Ovary (tissue), 9 donors: ENCODE measurements around the gene KMO. TPM values are rescaled to one million over a fixed set of nuclear protein-coding genes. Genes with fewer than 3 reads are reported as not detected.

Experiments
- DNase-seq, 5 donors: peaks; one replicate each; pipeline ENCODE4 v3.0.0-alpha.2; 2019 to 2020
- H3K27ac ChIP-seq, 2 donors: fragments of 200-600 bp; one replicate each; pipeline versions ENCODE4 v1.5.1 to v1.8.0; 2019 to 2022
- H3K27me3 ChIP-seq: fragments of 200-600 bp; one replicate; pipeline ENCODE4 v1.8.0; 2022
- H3K36me3 ChIP-seq: fragments of 200-600 bp; sonication (generic); one replicate; pipeline ENCODE4 v1.5.1; 2019
- H3K4me1 ChIP-seq: one replicate; pipeline ENCODE4 v1.8.1; 2013; ENCODE audit warnings: mild to moderate bottlenecking, moderate library complexity; ENCODE audit not compliant: insufficient read depth
- H3K4me3 ChIP-seq: fragments of 200-600 bp; sonication (generic); one replicate; pipeline ENCODE4 v1.5.1; 2017
- H3K9me3 ChIP-seq, 2 donors: fragments of 200-600 bp in 1 of 2; sonication (generic) in 1 of 2; one replicate each; pipeline versions ENCODE4 v1.5.1 to v1.8.1; 2013 to 2019; ENCODE audit warnings: mild to moderate bottlenecking in 1 of 2, moderate library complexity in 1 of 2
- CTCF ChIP-seq, 3 donors: fragments of 450-650 bp in 2 of 3; fragments of 200-600 bp in 1 of 3; IDR thresholded peaks; one replicate each; pipeline versions ENCODE4 v1.5.1 to v1.8.0; 2016 to 2022; ENCODE audit warnings: antibody characterized with exemption in 3 of 3, mild to moderate bottlenecking in 1 of 3
- EP300 ChIP-seq: sonication (generic); formaldehyde crosslinking; IDR thresholded peaks from one replicate; pipeline ENCODE4 v1.6.1; 2017; ENCODE audit warnings: antibody characterized with exemption
- POLR2A ChIP-seq: fragments of 450-650 bp; IDR thresholded peaks from one replicate; pipeline ENCODE4 v1.6.1; 2017; ENCODE audit warnings: antibody characterized with exemption, mild to moderate bottlenecking, moderate library complexity
- WGBS, 3 donors: extraction: QIAGEN DNeasy Blood & Tissue Kit in 1 of 3; methylation state at CpG; one replicate each; pipeline versions ENCODE4 v1.1.5 to v1.1.7; 2013 to 2017; 5-methylcytosine and 5-hydroxymethylcytosine counted together
- intact Hi-C, 4 donors: fragments of 100-400 bp; cut with DNase I; formaldehyde crosslinking; loops; one replicate each; pipeline versions ENCODE4 v1.11.0 to v1.15.1; 2022 to 2023
- polyA plus RNA-seq, 2 donors: library from polyadenylated mRNA; stranded (reverse); fragments of 200-250 nt in 1 of 2; fragments of 350-450 nt in 1 of 2; fragmentation: Illumina TruSeq in 1 of 2; extraction: RNeasy Lipid Tissue Mini Kit (QIAGEN cat#74804) in 1 of 2; gene quantifications; one replicate each; pipeline ENCODE4 v1.2.3, GENCODE V29; 2013 to 2014
- total RNA-seq, 7 donors: library from RNA; depleted of rRNA in 2 of 7; stranded (reverse); fragments of >200 nt in 2 of 7; fragmentation: NEBNext Ultra II Directional in 3 of 7; extraction: Animal tissue kit (Norgen Biotek cat#: 25700) in 3 of 7; gene quantifications; one replicate each; pipeline versions ENCODE4 v1.1.0 to v1.2.4, GENCODE V29; 2016 to 2023
- donor health status: DM: no; HTN: no; CAD: no; lungs with moderate emphysema.
- donor health status: DM: no; HTN: no; CAD: no.
- donor health status: Bipolar disorder and iron deficiency.
- donor health status: DM: yes; HTN: yes; CAD: no.
- donor health status: DM: no; HTN: no; CAD: no.
- donor health status: DM: yes; HTN: yes; CAD: no.

Gene KMO
- total and polyA plus RNA-seq, 9 donors = 0.12 to 2.0 (median 0.43) TPM; not detected in 1

- Histone ChIP-seq H3K4me3 (no peak overlapping the region), H3K36me3 (no peaks in the 10 kb centered on the region), H3K9me3 (no peaks in the 10 kb centered on the region), H3K4me1 (no peaks in the 10 kb centered on the region), H3K27me3 (no peaks in the 10 kb centered on the region), H3K27ac (no peak overlapping the region)
- whole genome bisulfite sequencing, 3 donors = 47 to 56% (median 54%) methylated on average over 9 of the region's 9 CpGs
- no peak for DNase-seq
- intact Hi-C loops = no loop called here
- TF ChIP-seq POLR2A (no peak), CTCF (IDR thresholded peaks at IDR 0.05) (no peak), EP300 (no peak)
These were observed 95.5 kb downstream of the KMO start for GRCh38 chr1:241627453-241628259.

GRCh38 chr1:241630005-241630404, 97.8 kb downstream of the KMO start:
- Histone ChIP-seq H3K27me3 (no peaks in the 10 kb centered on the region), H3K4me3 (no peak overlapping the region), H3K36me3 (no peaks in the 10 kb centered on the region), H3K9me3 (no peaks in the 10 kb centered on the region), H3K4me1 (no peaks in the 10 kb centered on the region), H3K27ac (no peak overlapping the region)
- intact Hi-C loops = no loop called here
- TF ChIP-seq CTCF (IDR thresholded peaks at IDR 0.05) (no peak), POLR2A (no peak), EP300 (no peak)
- no peak for DNase-seq

- no peaks in the 10 kb centered on the region for H3K9me3 ChIP-seq
- no peaks in the 10 kb centered on the region for H3K4me1 ChIP-seq
- H3K4me3 ChIP-seq = no peak overlapping the region
- H3K27me3 ChIP-seq = no peaks in the 10 kb centered on the region
- 81 to 98% (median 81%) methylated on average over 1 of the region's 1 CpG for WGBS, 3 donors
- no peak for TF ChIP-seq POLR2A
- TF ChIP-seq EP300 = no peak
- no peak for TF ChIP-seq CTCF (IDR thresholded peaks at IDR 0.05)
- no peak for DNase-seq
- H3K36me3 ChIP-seq = no peaks in the 10 kb centered on the region
- H3K27ac ChIP-seq = no peak overlapping the region
- intact Hi-C loops = no loop called here
These were observed 98.3 kb downstream of the KMO start for GRCh38 chr1:241630476-241630875.

GRCh38 chr1:241630899-241631298, 98.7 kb downstream of the KMO start:
- intact Hi-C loops = no loop called here
- 97 to 100% (median 97%) methylated on average over 2 of the region's 2 CpGs for WGBS, 3 donors

More at GRCh38 chr1:241630899-241631298, 98.7 kb downstream of the KMO start:
- DNase-seq = no peak
- no peak overlapping the region for H3K4me3 ChIP-seq
- H3K27ac ChIP-seq = no peak overlapping the region
- no peaks in the 10 kb centered on the region for H3K36me3 ChIP-seq
- no peaks in the 10 kb centered on the region for H3K27me3 ChIP-seq
- no peaks in the 10 kb centered on the region for H3K4me1 ChIP-seq
- TF ChIP-seq EP300 (no peak), POLR2A (no peak), CTCF (IDR thresholded peaks at IDR 0.05) (no peak)
- no peaks in the 10 kb centered on the region for H3K9me3 ChIP-seq
